Activated naive CD4-positive, alpha-beta T cell treated with anti-CD3 and anti-CD28 coated beads, Interleukin-2, amount 50 U/mL, for 16 hours (primary cell): ENCODE measurements around the gene OOSP2.
"Not testable (repeated sequence)": the region's sequence is repeated elsewhere in the genome, so short reads cannot be mapped to it uniquely, and the experiment has no call there.

ENCODE experiments used
- DNase-seq: peaks from one replicate; pipeline ENCODE4 v3.0.0-alpha.2; 2020

OOSP2 gene

GRCh38 chr11:60040109-60040508 lies at the start of gene OOSP2:
OOSP2 (plus strand) TSS chr11:60040409; CDS start chr11:60040460, 51 bp downstream.
- no peak for DNase-seq

DNA sequence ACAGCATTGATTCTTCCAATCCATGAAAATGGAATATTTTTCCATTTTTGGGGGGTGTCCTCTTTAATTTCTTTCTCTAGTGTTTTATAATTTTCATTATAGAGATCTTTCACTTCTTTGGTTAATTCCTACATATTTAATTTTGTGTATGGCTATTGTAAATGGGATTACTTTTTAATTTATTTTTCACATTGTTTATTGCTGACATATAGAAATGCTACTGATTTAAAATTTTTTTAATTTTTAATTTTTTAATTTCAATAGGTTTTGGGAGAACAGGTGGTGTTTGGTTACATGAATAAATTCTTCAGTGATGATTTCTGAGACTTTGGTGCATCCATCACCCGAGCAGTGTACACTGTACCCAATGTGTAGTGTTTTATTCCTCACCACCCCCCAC lies 49.8 kb upstream of the OOSP2 start:
- no peak for DNase-seq

DNA sequence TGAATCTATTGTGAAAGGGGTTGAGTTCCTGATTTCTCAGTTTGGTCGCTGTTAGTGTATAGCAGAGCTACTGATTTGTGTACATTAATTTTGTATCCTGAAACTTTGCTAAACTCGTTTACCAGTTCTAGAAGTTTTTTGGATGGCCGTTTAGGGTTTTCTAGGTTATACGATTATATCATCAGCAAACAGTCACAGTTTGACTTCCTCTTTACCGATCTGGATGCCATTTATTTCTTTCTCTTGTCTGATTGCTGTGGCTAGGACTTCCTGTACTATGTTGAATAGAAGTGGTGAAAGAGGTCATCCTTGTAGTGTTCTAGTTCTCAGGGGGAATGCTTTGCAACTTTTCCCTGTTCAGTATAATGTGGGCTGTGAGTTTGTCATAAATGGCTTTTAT lies 47.8 kb upstream of the OOSP2 start:
- DNase-seq = no peak

GRCh38 chr11:59997800-59998199 lies 42.4 kb upstream of the OOSP2 start:
- no peak for DNase-seq

GRCh38 chr11:59999691-60000090 lies 40.5 kb upstream of the OOSP2 start:
- no peak for DNase-seq

DNA sequence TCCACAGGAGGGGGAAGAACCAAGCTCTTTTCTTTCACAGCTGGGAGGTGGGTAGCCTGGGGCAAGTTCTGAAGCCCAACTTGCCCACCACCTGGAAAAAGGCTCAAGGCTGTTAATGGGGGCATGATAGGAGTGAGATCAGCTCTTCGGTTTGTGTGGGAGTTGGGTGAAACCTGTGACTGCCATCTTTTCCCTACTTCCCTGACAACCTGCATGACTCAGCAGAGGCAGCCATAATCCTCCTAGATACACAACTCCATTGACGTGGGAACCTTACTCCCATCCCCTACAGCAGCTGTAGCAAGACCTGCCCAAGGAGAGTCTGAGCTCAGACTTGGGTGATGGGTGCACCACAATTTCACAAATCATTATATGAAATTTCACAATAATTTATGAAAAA lies 36.5 kb upstream of the OOSP2 start:
- no peak for DNase-seq

DNA sequence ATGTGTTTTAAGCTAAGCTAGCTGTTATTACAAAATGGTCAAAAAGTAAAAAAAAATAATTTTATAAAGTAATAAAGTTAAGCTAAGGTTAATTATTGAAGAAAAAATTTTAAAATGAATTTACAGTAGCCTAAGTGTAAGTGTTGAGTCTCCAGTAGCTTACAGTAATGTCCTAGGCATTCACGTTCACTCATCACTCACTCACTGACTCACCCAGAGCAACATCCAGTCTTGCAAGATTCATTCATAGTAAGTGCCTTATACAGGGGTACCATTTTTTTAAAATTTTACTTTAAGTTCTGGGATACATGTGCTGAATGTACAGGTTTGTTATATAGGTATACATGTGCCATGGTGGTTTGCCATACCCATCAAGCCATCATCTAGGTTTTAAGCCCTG lies 34.8 kb upstream of the OOSP2 start:
- DNase-seq = no peak

DNA sequence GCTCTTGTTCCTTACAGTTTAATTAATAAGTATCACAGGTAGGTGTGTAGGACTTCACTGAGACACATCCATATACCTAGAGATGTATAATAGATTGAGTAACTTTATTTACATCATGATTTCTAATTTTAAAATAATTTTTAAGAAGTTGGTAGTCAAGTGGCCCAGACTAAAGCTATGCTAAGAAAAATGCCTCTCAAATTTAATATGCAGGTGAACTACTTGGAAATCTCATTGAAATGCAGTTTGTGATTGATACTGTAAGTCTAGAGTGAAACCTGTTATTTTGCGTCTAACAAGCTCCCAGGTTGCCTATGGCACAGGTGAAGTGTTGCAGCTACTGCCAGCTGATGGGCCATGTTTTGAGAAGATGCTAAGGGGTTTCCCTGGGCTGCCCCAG lies 23.3 kb upstream of the OOSP2 start, which contains the start of gene OOSP4B:
TSS of gene OOSP4B (plus strand) at position 301 of the 400 bp plus-strand sequence.
- no peak for DNase-seq

GRCh38 chr11:60018058-60018457 lies 22.2 kb upstream of the OOSP2 start:
- no peak for DNase-seq

DNA sequence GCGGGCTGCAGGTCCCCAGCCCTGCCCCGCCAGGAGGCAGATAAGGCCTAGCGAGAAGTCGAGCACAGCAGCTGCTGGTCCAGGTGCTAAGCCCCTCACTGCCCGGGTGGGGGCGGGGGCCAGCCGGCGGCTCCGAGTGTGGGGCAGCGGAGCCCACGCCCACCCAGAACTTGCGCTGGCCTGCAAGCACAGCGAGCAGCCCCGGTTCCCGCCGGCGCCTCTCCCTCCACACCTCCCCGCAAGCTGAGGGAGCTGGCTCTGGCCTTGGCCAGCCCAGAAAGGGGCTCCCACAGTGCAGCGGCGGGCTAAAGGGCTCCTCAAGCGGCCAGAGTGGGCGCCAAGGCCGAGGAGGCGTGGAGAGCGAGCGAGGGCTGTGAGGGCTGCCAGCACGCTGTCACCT lies 19.8 kb upstream of the OOSP2 start:
- DNase-seq = not testable (repeated sequence)

DNA sequence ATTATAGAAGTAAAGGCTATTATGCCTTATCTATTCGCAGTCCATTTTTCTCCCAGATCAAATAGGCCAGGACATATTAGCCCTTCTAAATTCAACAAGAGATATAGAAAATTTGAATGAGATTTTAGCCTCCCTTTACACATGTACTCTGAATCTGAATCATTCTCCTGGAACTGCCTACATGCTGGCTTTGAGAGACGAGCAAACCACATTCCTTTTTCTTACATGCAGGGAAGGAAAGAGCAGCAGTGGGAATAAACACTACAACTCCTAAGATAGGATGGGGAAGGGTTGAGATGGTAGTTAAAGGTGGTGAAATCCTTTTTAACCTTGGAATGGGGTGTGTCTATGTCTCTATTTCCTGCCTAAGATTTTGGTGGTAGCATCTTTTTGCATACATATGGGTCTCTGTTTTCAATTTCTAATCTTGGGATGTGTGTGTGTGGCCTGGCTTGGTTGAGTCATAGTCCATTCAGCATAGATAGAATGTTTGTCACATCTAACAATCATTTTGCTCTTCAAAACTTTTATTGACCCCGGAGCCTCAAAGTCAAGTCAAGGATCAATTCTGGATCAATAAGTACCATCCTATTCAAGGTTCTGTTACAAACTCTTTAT lies 11.1 kb upstream of the OOSP2 start:
- DNase-seq = no peak

GRCh38 chr11:60050422-60050821 lies 10.2 kb downstream of the OOSP2 start:
- not testable (repeated sequence) for DNase-seq

GRCh38 chr11:60050839-60051238 lies 10.6 kb downstream of the OOSP2 start:
- DNase-seq = not testable (repeated sequence)

DNA sequence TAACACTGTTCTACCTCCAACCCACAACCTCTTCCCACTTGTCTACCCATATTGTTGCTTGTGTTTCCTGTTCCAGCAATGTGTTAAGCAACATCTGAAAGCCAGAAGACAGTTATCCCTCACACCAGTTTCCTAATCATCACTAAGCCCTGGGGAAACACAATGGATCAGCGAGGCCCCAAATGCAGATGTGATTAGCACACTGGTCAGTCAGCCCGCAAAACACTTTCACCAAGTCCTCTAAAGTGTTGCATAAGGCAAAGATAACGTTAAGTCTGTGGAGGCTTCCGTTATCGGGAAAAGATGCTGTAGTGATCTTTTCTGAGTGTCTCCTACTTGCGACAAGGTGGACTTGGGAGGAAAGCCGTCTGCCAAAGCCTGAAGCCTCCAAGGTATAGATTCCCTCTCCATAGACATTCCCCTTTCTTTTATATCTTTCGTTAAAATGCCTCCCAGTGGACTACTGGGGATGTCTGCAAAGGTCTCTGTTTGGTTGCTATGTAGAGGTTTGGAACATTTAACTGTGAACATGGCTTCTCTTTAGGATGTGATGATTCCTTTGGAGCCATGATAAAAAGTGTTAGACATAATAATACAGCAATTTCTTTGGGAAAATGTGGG lies 16.2 kb downstream of the OOSP2 start, which contains the start of gene MS4A3:
TSS of gene MS4A3 (plus strand) at position 317 of the 621 bp plus-strand sequence. CDS start 4,496 bp downstream, outside the sequence.
- DNase-seq = no peak

DNA sequence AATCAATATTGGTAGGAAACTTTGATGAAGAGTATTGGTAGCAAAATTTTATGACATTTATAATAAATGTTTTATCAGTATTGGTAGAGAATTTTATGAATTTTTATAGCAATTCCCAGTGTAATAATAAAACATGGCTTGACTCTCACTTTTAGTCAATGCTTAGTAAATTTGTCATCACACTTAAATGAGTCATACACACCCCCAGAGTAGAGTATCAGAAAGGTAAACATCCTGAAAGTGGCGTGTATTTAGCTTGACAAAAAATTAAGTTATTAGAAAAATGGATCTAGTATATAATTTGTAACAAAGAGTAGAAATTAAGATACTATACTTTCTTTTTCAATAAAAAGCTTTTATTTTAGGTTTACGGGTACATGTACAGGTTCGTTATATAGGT lies 18.8 kb downstream of the OOSP2 start:
- no peak for DNase-seq

DNA sequence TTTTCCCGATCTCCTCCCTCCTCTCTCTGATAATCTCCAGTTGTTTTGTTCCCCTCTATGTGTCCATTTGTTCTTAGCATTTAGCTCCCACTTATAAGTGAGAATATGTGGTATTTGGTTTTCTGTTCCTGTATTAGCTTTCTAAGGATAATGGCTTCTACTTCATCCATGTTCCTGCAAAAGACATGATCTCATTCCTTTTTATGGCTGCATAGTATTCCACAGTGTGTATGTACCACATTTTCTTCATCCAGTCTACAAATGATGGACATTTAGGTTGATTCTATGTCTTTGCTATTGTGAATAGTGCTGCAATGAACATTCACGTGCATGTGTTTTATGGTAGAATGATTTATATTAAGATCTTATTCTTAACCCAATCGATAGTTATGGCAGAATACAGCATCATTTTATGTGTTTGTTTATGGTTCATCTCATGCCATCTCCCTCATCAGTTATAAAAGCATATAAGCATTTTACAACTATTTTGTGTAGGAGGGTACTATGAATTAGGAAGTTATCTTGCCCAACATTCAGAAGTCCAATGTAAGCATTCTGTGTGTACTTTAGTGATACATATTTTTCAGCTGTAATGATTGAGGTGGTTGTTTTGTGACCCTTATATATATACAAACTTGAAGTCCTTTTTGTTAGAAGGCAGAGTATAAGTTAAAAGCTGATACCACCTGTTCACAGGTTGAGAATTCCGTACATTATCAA lies 19.5 kb downstream of the OOSP2 start:
- no peak for DNase-seq

DNA sequence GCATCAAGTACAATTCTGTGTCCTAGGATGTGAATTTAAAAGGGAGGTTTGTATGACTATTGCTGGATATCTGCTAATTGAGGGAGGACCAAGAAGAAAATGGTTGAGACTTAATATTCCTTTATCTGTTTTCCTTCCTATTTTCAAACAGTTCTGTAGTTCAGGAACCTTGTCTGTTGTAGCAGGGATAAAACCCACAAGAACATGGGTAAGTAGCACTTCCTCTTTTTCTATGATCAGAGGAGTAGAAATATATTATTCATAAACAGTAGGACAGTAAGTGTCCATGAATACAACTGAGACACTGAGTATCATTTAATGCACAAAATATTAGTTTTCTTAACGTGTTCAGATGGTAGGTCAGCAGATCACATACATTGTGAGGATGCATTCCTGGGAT lies 23.9 kb downstream of the OOSP2 start:
- no peak for DNase-seq

GRCh38 chr11:60065801-60066200 lies 25.6 kb downstream of the OOSP2 start:
- DNase-seq = no peak

- no peak for DNase-seq
Observed at GRCh38 chr11:60069450-60069849, 29.2 kb downstream of the OOSP2 start.

DNA sequence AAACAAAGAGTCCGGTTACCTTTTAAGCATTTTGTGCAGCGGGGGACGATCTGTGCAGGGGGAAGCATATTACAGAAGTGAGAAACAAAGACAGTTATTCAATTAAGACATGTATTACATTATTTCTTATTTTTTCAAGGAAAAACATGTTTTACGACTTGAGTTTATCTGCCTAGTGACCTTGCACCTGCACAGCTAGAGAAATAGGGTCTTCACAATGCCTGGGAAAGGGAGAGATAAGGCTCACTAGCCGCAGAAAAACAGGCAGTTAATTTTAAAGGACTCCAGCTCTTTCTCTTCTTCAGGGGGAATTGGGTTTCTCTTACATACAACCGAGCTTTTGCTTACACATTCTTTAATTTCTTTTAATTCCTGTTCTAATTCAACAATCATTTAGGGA lies 31.4 kb downstream of the OOSP2 start:
- DNase-seq = not testable (repeated sequence)

DNA sequence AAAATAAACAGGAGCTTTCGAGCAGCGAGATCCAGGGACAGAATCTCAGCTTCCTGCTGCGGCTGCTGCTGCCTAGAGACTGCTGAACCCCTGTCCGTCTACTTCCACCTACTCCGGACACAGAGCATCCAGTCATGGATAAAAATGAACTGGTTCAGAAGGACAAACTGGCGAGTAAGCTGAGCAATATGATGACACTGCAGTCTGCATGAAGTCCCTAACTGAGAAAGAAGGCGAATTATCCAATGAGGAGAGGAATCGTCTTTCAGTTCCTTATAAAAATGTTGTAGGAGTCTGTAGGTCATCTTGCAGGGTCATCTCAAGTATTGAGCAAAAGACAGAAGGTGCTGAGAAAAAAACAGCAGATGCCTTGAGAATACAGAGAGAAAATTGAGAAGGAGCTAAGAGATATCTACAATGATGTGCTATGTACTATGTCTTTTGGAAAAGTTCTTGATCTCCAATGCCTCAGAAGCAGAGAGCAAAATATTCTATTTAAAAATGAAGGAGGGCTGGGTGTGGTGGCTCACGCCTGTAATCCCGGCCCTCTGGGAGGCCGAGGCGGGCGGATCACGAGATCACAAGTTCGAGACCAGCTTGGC lies 37.1 kb downstream of the OOSP2 start:
- DNase-seq = no peak

DNA sequence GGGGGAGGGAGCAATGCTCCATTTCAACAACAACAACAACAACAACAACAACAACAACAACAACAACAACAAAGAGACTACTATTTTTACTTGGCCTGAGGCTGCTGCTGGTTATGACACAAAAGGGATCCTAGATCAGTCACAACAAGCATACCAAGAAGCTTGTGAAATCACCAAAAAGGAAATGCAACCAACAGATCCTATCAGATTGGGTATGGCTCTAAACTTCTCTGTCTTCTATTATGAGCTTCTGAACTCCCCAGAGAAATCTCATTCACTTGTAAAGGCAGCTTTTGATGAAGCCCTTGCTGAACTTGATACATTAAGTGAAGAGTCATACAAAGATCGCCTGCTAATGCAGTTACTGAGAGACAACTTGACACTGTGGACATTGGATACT lies 37.8 kb downstream of the OOSP2 start:
- DNase-seq = no peak

- DNase-seq = no peak
Observed at GRCh38 chr11:60078745-60079144, 38.5 kb downstream of the OOSP2 start.

DNA sequence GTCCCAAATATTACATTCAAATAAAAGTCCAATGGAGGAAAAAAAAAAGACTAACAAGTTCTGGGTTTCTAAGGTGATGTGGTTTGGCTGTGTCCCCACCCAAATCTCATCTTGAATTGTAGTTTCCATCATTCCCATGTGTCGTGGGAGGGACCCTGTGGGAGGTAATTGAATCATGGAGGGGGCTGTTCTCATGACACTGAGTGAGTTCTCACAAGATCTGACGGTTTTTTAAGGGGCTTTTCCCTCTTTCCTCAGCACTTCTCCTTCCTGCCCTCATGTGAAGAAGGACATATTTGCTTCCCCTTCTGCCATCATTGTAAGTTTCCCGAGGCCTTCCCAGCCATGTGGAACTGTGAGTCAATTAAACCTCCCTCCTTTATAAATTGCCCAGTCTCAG lies 40.3 kb downstream of the OOSP2 start:
- no peak for DNase-seq
